Bladder microvascular endothelial cell (primary cell): ENCODE measurements around the gene CTSF. TPM values are rescaled to one million over a fixed set of nuclear protein-coding genes. Genes with fewer than 3 reads are reported as not detected.

ENCODE experiments used
- total RNA-seq: library from RNA; depleted of rRNA; stranded (reverse); fragments of >200 nt; gene quantifications from 2 replicates; pipeline ENCODE4 v1.2.3, GENCODE V29; 2014

Gene CTSF
- total RNA-seq, result 16.7 and 31.8 TPM in 2 replicates

DNA sequence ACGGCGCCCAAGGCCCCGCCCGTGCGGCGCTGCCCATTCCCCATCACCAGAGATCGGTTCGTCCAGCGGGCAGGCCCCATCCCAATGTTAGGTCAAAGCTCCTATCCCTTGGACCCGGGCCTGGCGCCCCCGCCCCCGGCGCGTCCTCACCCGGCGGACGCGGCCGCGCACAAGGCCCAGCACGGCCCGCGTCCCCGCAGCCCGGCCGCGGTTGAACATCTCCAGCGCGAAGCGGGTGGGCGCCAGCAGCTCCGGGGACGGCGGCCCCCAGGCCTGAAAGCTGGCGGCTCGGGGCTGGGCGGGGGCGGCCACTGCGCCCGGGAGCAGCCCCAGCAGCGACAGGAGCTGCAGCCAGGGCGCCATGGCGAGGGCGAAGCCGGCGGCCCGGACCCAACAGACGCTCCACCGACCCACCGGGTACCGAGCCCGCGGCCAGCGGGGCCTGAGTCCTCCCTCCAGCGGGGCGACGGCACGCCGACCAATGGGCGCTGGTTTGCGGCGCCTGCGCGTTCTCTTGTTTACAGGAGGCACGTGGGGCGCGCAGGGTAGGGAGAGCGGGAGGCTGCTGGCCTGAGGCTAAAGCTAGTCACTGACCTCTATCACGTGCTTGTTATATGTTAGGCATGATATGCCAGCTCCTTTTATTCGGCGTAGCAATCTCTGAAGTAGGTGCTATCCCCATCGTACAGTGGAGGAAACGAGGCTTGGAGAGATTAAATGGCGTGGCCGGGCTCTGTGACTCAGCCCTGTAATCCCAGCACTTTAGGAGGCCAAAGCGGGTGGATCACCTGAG lies at the start of gene CTSF:
TSS of gene CTSF (minus strand) at position 483 of the 793 bp plus-strand sequence. CDS start at position 363, 120 bp downstream.

DNA sequence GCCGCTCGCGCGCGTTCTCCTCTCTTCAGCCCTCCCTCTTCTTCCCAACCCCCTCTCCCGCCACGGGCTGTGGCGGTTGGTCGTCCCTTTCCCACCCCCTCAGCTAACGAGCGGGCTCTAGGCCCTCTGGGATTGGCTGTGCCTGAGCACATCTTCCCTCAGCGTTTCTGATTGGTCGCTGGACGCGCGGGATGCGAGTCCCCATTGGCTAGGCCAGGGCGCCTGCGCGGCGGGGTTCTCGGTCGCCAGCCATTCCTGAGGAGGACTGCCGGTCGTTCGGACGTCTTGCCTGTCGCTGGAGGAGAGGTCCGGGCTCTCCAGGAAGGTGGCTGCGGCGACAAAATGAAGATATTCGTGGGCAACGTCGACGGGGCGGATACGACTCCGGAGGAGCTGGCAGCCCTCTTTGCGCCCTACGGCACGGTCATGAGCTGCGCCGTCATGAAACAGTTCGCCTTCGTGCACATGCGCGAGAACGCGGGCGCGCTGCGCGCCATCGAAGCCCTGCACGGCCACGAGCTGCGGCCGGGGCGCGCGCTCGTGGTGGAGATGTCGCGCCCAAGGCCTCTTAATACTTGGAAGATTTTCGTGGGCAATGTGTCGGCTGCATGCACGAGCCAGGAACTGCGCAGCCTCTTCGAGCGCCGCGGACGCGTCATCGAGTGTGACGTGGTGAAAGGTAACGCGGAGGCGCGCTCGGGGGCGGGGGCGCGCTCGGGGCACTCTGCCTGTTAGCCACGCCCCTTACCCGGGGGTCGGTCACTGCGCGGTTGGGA lies 48.2 kb upstream of the CTSF start, which contains the start of gene RBM14:
TSS of gene RBM14 (plus strand) at position 252 of the 776 bp plus-strand sequence. CDS start at position 343, 91 bp downstream.

DNA sequence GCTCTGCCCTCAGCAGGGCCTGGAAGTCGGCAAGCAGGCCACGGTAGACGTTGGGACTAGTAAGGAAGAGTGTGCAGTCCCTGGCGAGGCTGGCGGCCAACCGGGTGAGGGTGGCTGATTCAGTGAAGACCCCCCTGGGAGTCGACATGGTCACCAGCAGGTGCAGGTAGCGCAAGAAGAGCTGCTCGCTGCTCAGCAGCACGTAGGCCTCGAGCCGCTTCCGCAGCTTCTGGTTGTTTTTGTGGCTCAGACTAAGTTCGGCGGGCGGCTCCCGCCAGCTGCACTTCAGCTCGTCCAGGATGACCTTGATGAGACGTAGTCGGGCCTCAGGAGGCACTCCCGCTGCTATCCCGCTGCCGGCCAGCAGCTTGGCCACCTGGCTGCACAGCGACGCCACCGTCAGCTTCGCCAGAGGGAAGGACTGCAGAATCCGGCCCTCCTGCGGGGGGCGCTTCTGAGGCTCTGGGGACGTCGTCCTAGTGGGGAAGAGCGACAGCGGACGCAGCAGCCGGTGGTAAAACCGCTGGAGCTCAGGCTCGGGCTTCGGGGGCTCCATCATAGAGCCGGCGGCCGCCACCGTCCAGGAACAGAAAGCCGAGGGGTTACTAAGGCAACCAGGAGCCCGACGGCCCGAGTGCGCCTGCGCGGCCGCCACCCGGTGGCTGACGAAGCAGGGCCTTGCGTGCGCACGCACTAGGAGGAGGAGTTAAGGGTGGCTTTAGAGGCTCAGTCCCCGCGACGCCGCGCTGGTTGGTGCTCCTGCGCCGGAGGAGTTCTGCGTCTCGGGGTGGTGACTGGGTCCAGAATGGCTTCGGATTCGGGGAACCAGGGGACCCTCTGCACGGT lies 24.3 kb upstream of the CTSF start, which contains the start of the genes CCDC87 and CCS:
TSS of gene CCDC87 (minus strand) at position 607 of the 846 bp plus-strand sequence. CDS start at position 559, 48 bp downstream.
TSS of gene CCS (plus strand) at position 729 of the 846 bp plus-strand sequence. CDS start at position 806, 77 bp downstream.

DNA sequence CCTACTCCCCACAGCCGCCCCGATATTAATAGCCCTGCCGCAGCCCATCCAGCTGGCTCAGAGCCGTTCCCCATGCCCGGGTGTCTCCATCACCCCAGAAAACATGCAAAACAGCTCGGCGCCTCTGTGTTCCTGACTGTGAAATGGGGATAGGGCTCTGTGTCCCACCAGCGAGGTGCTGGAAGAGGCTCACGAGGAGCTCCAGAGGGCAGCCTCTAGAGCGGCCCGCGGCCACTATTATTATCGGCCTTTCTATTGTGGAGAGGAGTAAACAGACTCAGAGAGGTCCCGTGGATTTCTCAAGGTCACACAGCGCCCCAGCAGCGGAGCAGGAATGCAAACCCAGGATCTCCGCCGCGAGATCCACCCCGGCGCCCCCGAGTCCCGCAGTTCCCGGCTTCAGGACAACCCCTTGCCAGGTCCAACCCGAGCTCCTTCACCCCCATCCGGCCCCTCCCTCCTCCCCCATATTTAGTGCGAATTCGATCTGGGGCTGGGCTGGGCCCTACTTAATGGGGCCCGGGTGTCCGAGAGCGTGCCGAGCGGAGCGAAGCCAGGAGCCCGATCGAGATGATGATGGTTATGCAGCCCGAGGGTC lies 21.9 kb downstream of the CTSF start, which contains the start of gene ACTN3:
TSS of gene ACTN3 (plus strand) at position 536 of the 598 bp plus-strand sequence. CDS start at position 571, 35 bp downstream.

DNA sequence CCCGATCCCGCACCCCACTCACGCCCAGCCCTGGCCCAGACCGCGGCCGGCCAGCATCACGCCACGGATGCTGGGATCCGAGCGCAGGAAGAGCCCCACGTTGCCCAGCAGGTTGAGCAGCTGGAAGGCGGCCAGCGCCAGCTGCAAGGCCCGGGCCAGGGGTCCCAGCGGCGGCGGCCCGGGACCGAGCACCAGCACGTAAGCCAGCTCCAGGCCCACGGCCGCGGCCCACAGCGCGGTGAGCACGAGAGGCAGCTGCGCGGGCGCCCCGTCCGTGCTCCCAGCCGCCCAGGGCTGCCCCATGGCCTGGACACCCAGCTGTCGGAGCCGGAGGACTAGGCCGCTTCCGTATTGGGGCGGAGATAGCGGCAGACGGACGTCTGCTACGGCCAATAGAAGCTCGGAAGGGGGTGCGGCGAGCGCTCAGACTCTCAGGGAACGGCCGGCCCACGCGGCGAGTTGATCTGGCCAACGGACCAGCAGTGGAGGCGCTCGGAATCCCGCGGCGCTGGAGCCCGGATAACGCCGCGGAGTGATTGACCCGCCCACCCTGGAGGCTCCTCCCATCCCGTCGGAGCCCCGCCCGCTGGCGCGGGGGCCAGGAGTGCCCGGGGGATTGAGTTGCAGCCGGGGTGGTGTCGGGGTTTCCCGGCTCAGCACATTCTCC lies 22.6 kb downstream of the CTSF start, which contains the start of gene ZDHHC24:
TSS of gene ZDHHC24 (minus strand) at position 348 of the 667 bp plus-strand sequence. CDS start at position 303, 45 bp downstream.

Other genes starting within 250 kb of the CTSF start
- gene RIN1, start 232.2 kb downstream of the CTSF start, total RNA-seq, result 2.9 and 4.0 TPM in 2 replicates
- 57.6 and 64.3 TPM in 2 replicates for gene BRMS1, start 223.5 kb downstream of the CTSF start, total RNA-seq
- gene B4GAT1, start 221.0 kb downstream of the CTSF start, total RNA-seq, result 13.4 and 23.8 TPM in 2 replicates
- 0.16 and 1.3 TPM in 2 replicates for gene SLC29A2, start 196.8 kb downstream of the CTSF start, total RNA-seq
- not detected in 2 replicates for gene NPAS4, start 147.6 kb downstream of the CTSF start, total RNA-seq
- gene MRPL11, start 129.8 kb downstream of the CTSF start, total RNA-seq, result 34.9 and 46.1 TPM in 2 replicates
- 2.4 and 5.7 TPM in 2 replicates for gene PELI3, start 101.7 kb downstream of the CTSF start, total RNA-seq
- gene DPP3, start 88.2 kb downstream of the CTSF start, total RNA-seq, result 52.9 and 65.8 TPM in 2 replicates
- 12.5 and 26.4 TPM in 2 replicates for gene BBS1, start 58.0 kb downstream of the CTSF start, total RNA-seq
- 8.9 and 17.6 TPM in 2 replicates for gene ZDHHC24, start 22.6 kb downstream of the CTSF start, total RNA-seq
- gene ACTN3, start 21.7 kb downstream of the CTSF start, total RNA-seq, result under 0.01 and 0.06 TPM in 2 replicates
- gene CCDC87, start 24.5 kb upstream of the CTSF start, total RNA-seq, result under 0.01 and 0.13 TPM in 2 replicates
- 28.1 and 29.3 TPM in 2 replicates for gene CCS, start 24.6 kb upstream of the CTSF start, total RNA-seq
- 19.6 and 34.4 TPM in 2 replicates for gene RBM14, start 48.0 kb upstream of the CTSF start, total RNA-seq
- 102 and 182 TPM in 2 replicates for gene RBM4, start 70.1 kb upstream of the CTSF start, total RNA-seq
- 13.1 and 32.1 TPM in 2 replicates for gene RBM4B, start 109.3 kb upstream of the CTSF start, total RNA-seq
- gene SPTBN2, start 160.6 kb upstream of the CTSF start, total RNA-seq, result 14.4 and 48.3 TPM in 2 replicates